ENCODE results near the gene AAK1.

DNA sequence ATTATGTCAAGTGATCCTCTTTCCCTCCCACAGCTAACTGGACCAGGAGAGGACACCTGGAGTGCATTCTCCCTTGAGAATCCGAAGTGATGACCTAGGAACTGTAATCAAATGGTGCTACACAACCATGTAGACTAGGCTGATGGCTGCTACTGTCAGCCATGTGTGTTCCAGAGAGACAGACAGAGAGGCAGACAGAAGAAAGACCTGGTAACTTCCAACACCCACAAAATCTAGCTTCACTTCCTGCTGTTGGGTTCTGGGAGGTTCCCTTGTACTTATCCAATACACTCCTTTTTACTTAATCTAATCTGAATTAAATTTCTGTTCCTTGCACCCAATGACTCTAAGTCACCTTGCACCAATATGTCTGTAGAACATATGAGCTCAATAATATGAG lies 72.3 kb downstream of the AAK1 start:
- no peak for TF ChIP-seq POLR2A (IDR thresholded peaks at IDR 0.05)
- TF ChIP-seq, protein P1, sequence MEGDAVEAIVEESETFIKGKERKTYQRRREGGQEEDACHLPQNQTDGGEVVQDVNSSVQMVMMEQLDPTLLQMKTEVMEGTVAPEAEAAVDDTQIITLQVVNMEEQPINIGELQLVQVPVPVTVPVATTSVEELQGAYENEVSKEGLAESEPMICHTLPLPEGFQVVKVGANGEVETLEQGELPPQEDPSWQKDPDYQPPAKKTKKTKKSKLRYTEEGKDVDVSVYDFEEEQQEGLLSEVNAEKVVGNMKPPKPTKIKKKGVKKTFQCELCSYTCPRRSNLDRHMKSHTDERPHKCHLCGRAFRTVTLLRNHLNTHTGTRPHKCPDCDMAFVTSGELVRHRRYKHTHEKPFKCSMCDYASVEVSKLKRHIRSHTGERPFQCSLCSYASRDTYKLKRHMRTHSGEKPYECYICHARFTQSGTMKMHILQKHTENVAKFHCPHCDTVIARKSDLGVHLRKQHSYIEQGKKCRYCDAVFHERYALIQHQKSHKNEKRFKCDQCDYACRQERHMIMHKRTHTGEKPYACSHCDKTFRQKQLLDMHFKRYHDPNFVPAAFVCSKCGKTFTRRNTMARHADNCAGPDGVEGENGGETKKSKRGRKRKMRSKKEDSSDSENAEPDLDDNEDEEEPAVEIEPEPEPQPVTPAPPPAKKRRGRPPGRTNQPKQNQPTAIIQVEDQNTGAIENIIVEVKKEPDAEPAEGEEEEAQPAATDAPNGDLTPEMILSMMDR (IDR thresholded peaks at IDR 0.05), result no peak

Measured in prostate gland (tissue), 2 donors.